ENCODE data around the gene TIGD7.
"Not testable (repeated sequence)": the region's sequence is repeated elsewhere in the genome, so short reads cannot be mapped to it uniquely, and the experiment has no call there.

The TIGD7 gene

DNA sequence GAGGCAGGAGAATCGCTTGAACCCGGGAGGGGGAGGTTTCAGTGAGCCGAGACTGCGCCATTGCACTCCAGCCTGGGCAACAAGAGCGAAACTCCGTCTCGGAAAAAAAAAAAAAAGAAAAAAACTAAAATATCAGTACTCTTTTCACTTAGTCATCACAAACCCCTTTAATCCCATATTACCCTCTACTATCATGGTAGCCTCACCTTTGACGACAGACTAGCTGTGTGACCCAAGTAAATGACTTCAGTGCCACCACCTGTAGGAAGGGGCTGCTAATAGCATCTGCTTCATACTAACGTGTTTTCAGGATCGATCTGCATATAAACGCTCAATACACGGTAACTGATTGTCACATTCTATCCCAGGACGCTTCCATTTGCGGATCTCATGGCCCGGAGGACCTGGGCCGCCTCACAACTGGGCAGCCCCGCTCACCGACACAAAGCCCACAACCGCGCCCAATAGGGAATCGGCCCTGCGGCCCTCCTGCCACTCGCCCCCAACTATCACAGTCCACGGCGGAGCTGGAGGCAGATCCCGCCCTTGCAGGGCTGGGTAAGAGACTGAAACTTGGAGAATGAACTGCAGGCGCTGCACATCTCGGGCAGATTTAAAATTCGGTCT lies 23.0 kb downstream of the TIGD7 start:
- no peak for DNase-seq (ENCODE audit: low read depth in 2 of 2)

DNA sequence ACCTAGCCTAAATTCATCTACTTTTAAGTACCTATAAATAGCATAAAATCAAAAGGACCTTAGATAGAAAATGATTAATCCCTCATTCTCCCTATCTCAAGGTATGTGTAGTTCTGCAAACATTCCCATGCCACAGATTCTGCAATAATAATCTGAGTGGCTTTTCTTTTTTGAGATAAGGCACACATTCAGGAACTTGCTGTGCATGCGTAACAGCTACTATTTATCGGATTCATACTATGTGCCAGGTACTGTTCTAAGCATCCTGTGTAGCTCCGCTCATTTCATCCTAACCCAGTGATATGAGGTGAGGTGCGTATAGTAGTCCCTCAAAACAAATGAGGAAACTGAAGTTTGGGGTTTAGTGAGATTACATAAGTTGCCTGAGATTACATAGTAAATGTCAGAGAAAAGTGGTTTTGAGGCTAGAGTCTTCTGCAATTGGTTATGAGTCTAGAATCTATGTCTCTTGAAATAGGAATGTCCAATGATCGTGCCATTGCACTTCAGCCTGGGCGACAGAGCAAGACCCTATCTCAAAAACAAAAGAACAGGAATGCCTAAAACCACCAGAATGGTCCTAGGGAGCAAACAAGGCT lies 23.9 kb downstream of the TIGD7 start:
- no peak for DNase-seq (ENCODE audit: low read depth in 2 of 2)

DNA sequence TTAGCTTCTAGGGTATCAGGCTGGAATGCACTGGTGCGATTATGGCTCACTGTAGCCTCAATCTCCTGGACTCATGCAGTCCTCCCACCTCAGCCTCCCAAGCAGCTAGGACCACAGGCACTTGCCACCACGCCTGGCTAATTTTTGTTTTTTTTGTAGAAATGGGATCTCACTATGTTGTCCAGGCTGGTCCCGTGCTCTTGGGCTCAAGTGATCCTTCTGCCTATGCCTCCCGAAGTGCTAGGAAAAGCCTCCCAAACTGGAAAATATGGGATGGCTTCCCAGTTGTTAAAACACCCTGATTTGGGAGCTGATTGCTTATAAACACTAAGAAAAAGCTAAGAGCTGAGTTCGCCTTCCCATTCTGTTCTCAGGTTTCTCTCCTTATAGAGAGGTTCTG lies 28.6 kb downstream of the TIGD7 start:
- no peak for DNase-seq (ENCODE audit: low read depth in 2 of 2)

DNA sequence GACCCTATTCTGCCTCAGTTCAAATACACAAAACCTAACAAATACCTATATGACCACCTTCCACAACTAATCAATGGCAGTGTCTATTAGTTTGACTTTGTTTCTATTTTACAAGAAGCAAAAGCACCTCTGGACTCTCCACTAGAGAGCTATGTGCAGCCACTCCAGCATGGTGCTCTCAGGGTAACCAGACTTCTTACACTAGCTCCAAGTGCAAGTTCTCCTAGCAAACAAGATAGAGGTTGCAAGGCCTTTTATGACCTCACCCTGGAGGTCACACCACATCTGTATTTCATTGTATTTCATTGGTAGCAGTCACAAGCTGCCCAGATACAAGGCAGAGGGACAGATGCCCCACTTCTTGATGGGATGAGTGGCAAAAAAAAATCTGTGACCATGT lies 30.3 kb downstream of the TIGD7 start:
- DNase-seq (ENCODE audit: low read depth in 2 of 2): no peak

DNA sequence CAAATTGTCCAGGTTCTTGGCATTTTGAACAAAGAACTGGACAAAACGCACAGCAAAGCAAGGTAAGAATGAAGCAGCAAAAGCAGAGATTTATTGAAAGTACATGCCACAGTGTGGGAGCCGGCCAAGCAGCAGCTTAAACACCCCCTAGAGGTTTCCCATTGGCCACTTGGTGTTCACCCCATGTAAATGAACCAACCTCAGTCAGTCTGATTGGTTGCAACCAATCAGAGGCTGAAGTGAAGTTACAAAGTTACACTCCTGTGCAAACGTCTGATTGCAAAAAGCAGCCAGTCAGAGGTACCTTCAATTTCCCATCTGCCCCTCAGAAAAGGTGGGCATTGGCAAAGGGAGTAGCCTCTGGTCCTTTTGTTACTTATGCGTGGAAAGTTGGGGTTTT lies 30.7 kb downstream of the TIGD7 start:
- DNase-seq (ENCODE audit: low read depth in 2 of 2): no peak

DNA sequence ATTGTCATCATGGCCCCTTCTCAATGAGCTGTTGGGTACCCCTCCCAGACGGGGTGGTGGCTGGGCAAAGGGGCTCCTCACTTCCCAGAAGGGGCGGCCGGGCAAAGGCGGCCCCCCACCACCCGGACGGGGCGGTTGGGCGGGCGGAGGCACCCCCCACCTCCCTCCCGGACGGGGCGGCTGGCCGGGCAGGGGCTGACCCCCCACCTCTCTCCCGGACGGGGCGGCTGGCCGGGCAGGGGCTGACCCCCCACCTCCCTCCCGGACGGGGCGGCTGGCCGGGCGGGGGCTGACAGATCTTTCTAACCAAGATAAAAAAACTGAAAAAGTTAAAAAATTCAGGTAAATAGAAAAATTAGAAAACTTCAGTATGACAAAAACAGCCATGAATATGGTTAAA lies 33.9 kb downstream of the TIGD7 start:
- not testable (repeated sequence) for DNase-seq (ENCODE audit: low read depth in 2 of 2)

DNA sequence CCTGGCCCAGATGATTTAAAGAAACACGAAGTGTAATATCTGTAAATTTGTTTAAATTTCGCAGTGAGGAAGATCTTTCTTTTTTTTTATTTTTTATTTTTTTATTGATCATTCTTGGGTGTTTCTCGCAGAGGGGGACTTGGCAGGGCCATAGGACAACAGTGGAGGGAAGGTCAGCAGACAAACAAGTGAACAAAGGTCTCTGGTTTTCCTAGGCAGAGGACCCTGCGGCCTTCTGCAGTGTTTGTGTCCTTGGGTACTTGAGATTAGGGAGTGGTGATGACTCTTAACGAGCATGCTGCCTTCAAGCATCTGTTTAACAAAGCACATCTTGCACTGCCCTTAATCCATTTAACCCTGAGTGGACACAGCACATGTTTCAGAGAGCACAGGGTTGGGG lies 34.5 kb downstream of the TIGD7 start:
- DNase-seq (ENCODE audit: low read depth in 2 of 2): not testable (repeated sequence)

DNA sequence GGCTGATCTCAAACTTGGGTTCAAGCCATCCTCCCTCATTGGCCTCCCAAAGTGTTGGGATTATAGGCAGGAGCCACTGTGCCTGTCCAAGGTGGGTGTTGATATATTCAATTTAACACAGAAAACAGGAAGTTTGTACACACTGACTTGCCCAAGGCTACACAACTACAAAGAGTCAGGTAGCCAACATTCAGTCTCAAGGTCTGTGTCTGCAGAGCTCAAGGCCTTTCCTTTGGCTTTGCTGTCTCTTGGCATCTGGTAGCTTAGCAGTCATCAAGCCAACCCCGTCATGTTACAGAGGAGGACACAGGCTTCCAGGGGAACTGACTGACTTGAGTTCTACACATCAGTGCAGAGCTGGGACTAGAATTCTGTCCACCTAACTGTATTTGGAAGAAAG lies 36.9 kb downstream of the TIGD7 start:
- no peak for DNase-seq (ENCODE audit: low read depth in 2 of 2)

DNA sequence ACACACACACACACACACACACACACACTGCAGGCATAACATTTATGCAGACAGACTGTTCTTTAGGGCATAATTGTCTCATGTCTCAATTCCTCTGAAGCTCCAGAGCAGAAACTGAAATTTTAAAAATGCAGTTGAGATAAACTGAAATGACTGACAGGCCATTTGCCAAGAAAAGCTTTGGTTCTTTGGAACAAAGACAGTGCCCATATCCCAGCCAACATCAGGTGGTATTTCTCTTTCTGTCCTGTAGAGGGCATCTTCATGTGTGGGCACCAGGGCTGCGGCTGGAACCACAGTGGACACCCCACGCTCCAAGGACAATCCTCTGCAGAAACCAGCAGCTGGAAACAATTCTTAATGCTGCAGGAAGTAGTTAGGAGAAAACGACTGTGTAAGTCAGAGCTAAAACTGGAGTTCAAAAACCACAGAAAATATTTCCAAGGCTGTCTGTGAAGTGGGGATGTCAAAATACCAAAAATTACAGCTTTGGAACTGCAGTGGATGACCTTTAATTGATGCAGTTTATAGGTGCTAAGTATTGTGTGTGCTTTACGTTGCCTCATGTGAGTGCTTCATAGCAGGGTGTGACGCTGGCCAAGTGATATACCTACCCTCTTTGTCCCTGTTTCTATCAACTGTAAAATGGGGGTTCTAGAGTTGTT lies 38.2 kb downstream of the TIGD7 start:
- no peak for DNase-seq (ENCODE audit: low read depth in 2 of 2)

DNA sequence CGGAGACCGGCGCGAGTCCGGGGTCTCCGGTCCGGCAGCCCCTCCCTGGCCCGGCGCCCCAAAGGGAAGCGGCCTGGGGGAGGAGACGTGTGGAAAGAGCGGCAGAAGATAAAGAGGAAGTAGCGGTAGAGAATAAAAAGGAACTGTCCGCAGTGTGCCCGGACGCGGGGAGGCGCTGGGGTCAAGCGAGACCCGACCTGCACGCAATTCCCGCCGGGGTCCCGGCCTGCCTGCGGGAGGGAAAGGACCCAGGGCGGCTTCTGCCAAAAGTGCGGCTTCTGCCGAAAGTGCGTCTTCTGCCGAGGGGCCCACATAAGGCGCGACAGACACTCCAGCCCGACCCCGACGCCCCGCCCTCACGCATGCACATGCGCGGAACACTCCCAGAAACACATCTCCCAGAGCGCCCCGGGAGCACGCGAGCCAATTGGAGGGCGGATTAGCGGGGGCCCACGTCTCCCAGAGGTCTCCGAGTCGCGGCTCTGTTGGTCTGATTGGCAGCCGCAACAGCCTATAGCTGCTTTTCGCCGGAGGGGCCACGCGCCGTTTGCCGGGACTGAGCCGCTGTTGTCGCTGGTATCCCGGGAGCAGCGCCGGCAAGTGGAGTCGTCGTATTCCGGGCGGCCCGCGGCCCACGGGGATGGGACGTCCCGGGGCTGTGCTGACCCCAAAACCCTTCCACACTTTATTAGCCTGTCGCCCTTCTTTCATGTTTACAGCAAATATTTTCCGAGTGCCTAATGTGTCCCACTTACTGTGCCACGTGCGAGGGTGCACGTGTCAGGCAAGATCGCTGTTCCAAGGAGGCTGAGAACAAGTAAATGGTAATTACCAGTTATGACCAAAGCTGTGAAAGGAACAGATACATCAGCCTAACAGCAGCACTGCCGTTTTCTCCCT lies 40.8 kb downstream of the TIGD7 start:
- peak; percentile 97 to 99 for DNase-seq (ENCODE audit: low read depth in 2 of 2)

DNA sequence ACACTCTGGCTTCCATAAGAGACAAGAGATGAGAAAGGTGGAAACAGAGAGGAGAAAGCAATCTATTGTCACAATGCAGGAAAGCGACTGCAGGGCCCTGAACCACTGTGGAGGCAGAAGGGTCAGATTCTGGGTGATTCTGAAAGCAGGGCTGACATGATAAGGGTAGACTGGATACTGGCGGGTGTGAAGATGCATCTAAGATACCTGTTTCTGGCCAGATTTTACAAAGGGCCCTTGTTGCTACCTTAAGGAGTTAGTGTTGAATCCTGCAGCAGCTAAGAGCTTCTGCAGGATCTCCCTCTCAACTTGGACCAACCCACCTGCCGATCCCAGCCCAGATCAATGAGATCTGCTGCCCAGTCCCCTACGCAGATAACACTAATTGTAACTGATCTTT lies 42.7 kb downstream of the TIGD7 start:
- DNase-seq (ENCODE audit: low read depth in 2 of 2): no peak

DNA sequence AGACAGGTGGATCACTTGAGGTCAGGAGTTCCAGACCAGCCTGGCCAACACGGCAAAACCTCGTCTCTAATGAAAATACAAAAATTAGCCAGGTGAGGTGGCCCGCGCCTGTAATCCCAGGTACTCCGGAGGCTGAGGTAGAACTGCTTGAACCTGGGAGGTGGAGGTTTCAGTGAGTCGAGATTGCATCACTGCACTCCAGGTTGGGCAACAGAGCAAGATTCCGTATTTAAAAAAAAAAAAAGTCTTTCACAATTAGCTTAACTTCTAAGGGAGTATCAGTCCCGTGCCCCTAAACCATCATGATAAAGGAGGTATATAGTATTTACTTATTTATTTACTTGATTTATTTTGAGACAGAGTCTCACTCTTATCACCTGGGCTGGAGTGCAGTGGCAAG lies 45.4 kb downstream of the TIGD7 start:
- no peak for DNase-seq (ENCODE audit: low read depth in 2 of 2)

DNA sequence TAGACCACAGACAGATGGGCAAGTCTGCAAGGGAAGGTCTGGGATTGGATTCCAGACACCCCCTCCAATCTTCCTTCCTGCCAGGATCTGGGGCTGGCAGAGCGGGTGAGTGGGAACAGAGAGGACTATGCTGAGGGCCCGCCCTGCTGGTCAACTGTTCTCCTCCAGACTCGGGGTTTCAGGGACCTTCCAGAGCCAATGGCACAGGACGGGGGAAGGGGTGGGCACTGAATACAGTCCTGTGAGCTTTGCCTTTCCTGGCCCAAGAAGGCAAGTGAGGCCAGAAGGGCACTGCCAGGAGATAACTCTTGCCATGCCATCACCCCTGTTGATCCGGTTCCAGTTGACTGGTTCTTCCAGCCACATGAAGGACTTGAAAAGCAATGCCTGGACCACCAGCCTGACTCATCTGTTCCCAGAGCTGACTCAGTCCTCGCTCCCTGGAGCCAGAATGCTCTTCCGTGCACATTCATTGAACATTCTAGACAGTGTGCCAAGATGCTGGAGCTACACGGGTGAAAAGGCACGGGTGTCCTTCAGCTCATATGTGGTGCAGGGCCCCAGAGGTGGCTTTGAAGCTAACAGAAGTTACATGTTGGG lies 48.3 kb downstream of the TIGD7 start:
- DNase-seq (ENCODE audit: low read depth in 2 of 2): no peak

DNA sequence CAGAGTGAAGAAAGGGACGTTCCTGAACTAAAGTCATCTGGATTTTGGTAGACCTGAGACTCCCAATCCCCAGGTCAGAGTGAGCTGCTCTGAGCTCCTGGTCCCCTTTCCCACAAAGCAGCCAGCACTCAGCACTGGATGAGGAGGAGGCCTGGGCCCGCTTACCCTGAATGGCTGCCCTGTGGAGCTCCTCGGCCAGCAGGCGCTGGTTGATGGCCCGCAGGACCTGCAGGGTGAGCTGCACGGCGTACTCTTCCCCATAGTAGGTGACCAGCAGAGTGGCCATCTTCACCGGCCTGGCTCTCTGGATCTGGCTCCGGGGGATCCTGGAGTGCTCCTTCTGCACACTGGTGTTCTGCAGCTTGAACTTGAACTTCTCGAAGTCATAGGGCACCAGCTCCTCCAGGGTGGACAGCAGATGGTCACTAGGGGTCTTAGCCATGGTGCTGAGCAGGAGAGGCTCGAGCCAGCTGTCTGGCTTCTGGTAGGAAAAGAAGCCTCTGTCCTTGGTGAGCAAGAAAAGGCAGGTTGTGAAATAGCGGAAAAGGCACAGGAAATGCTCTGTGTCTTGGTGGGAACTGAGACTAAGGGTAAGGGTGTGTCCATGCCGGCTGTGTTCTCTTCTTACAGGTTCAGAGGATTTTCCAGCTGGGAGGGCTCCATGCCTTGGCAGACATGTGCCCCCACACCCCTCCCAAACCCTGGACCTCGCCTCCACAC lies 48.9 kb downstream of the TIGD7 start, which contains the start of gene MEFV:
Gene MEFV (minus strand): TSS at position 488 of the 720 bp plus-strand sequence. CDS start 46 bp downstream, at position 442.
- no peak for DNase-seq (ENCODE audit: low read depth in 2 of 2)

DNA sequence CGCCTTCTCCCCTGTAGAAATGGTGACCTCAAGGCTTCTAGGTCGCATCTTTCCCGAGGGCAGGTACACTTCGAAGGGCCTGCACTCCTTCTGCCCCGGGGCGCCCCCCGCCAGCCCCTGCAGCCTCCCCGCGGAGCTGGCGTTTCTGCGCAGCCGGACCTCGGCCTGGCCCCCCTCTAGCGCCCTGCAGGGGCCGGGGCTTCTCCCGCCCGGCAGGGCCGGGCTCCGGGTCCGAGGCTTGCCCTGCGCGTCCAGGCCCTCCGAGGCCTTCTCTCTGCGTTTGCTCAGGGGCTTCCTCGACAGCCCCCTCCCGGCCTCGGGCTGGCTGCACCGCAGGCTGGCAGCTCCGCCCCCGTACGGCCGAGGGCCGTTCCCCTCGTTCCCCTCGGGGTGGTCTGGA lies 50.9 kb downstream of the TIGD7 start:
- DNase-seq (ENCODE audit: low read depth in 2 of 2): no peak

DNA sequence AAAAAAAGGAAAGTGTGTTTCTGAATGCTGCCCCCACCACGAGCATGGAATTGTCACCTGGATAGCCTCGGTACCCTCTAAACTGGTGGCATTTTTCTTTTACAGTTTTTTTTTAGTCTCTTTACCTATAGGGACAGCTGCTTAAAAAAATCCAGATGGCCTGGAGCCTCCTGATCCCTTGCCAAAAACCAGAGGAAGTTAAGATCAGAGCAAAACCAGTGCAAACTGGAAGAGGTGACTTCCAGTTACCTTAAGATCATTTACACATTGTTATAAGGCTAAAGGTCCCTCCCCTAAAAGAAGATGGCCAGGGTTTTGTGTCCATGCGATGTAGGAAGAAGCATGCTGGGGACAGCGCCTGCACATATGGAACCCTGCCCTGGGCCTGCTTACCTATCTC lies 52.3 kb downstream of the TIGD7 start:
- DNase-seq (ENCODE audit: low read depth in 2 of 2): no peak

DNA sequence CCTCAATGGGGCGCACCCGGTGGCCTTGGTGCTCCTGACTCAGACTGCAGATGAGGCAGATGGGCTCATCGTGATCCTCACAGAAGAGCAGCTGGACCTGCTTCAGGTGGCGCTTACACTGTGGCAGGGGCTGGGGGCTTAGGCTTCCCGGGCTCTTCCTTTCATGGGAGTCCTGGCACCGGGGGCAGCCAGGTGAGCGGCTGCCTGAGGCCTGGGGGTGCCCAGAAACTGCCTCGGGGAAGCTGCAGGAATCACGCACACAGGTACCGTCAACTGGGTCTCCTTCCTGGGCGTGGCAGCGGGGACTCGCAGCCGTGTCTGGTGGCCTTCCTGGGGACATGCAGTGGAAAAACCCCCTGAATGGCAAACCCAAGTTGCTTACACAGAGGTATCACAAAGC lies 55.8 kb downstream of the TIGD7 start:
- DNase-seq (ENCODE audit: low read depth in 2 of 2): no peak

DNA sequence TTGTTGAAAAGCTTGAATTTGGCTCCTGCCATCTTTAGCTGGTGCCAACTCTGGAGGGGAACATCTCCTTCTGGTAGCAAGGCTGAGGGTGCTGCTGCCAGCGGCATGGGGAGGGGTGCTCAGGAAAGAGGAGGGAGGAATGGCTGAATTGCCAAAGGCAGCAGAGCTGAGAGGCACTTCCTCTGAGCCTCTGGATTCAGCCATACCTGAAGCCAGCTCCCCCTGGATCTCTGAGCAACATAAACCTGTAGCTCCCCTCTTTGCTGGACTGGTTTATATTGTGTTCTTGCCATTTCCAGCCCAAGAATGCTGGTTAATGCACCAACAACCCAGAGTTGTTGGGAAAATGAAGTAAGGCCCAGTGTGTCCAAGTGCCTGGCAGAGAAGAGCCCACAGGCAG lies 56.2 kb downstream of the TIGD7 start:
- DNase-seq (ENCODE audit: low read depth in 2 of 2): no peak
